ENCODE measurements around the gene TMEM87B.

The TMEM87B gene

DNA sequence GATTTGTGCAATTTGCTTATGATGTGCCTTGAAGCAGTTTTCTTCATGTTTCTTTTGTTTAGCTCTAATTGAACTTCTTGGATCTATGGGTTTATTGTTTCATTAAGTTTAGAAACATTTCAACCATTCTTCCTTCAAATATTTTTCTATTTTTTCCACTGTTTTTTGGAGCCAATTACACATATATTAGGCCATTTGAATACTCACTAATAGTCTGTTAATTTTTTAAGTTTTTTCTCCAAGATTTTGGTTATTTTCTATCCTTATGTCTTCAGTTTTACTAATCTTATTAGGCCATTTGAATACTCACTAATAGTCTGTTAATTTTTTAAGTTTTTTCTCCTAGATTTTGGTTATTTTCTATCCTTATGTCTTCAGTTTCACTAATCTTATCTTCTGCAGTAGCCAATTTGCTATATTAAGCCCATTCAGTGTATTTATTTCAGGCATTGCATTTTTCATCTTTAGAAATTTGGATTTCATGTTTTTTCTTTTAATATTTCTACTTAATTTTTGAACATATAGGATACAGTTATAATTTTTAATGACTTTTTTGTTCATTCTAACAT, 9.5 kb upstream of the TMEM87B start:
- no peak for TF ChIP-seq CTCF (IDR thresholded peaks at IDR 0.05; ENCODE audit: low read depth, low read length)
- no peak for DNase-seq (ENCODE audit: low read depth in 2 of 2)
- H3K4me3 ChIP-seq (replicated peaks in 1 of 2; ENCODE audit: low read depth in 2 of 2, low read length in 2 of 2), result no peak overlapping the region

- no peak for DNase-seq (ENCODE audit: low read depth in 2 of 2)
- H3K4me3 ChIP-seq (replicated peaks in 1 of 2; ENCODE audit: low read depth in 2 of 2, low read length in 2 of 2), result no peak overlapping the region
- no peak for TF ChIP-seq CTCF (IDR thresholded peaks at IDR 0.05; ENCODE audit: low read depth, low read length)
Measured at GRCh38 chr2:112046231-112046630, 8.8 kb upstream of the TMEM87B start.

GRCh38 chr2:112047537-112048235, 7.4 kb upstream of the TMEM87B start:
- TF ChIP-seq CTCF (IDR thresholded peaks at IDR 0.05; ENCODE audit: low read depth, low read length), result no peak
- H3K4me3 ChIP-seq (replicated peaks in 1 of 2; ENCODE audit: low read depth in 2 of 2, low read length in 2 of 2), result peak overlapping the region in 1 of 2 donors; percentile 2
- peak in 1 of 2 donors; percentile 51 for DNase-seq (ENCODE audit: low read depth in 2 of 2)

DNA sequence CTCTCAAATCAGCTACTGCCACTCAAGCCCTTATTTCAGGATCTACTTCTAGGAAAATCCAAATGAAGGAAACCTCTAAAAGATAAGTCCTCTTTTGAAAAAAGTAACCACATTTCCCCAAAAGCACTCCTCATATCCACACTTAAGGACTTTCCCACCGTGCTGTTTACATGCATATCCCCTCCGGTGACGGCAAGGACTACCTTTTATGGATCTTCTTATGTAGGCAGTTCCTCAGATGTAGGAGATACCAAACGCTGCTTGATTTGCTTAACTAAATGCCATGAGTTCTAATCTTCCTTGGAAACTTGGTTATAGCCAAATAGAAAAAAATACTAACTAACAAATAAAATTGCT, 6.9 kb upstream of the TMEM87B start:
- H3K4me3 ChIP-seq (replicated peaks in 1 of 2; ENCODE audit: low read depth in 2 of 2, low read length in 2 of 2), result no peak overlapping the region
- TF ChIP-seq CTCF (IDR thresholded peaks at IDR 0.05; ENCODE audit: low read depth, low read length), result no peak
- DNase-seq (ENCODE audit: low read depth in 2 of 2), result no peak

DNA sequence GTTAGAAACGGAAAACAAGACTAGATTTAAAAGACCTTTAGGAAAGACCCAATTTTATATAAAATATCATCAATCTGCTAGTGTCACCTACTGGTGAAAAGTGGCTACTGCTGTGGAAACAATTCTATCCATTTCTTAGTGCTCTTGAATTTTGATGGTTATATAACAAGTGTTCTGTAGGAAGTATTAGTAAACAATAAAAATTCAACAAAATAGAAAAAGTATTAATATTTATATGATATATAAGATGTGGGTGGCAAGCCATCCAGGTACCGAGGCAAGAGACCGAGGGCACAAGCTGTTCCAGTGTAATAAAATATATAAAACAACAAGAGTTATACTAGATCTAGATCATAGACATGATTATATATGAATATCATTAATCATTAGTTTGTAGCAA, 6.2 kb upstream of the TMEM87B start:
- peak; percentile 79 to 83 for DNase-seq (ENCODE audit: low read depth in 2 of 2)
- peak; percentile 79 for TF ChIP-seq CTCF (IDR thresholded peaks at IDR 0.05; ENCODE audit: low read depth, low read length)
- no peak overlapping the region for H3K4me3 ChIP-seq (replicated peaks in 1 of 2; ENCODE audit: low read depth in 2 of 2, low read length in 2 of 2)

DNA sequence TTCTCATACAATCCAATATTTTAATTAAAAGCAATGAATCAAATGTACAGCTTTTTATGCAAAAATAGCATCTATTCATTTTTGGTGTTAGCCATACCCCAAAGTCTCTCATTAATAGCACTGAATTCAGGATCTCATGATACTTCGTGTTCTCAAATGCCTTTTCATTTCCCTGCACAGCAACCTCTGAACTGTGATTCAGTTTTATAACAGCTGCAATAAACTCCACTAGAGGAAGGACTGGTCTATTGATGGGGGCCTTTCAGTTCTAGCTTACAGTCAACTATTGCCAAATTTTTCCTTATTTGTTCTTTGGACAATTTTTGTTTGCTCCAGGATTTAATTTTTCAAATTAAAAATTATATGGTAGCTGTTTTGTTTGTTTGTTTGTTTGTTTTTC, 4.8 kb upstream of the TMEM87B start:
- DNase-seq (ENCODE audit: low read depth in 2 of 2), result no peak
- TF ChIP-seq CTCF (IDR thresholded peaks at IDR 0.05; ENCODE audit: low read depth, low read length), result no peak
- no peak overlapping the region for H3K4me3 ChIP-seq (replicated peaks in 1 of 2; ENCODE audit: low read depth in 2 of 2, low read length in 2 of 2)

Measured in cardiac fibroblast (primary cell).